Activated T-helper 1 cell treated with anti-CD3 and anti-CD28 coated beads, Interleukin-2, amount 50 U/mL, for 16 hours (primary cell): ENCODE results near the gene PALMD.

Experiments used
- DNase-seq, 2 donors: peaks; one replicate each; pipeline ENCODE4 v3.0.0-alpha.2; 2020; ENCODE audit warnings: low read depth in 1 of 2, low spot score in 1 of 2

The PALMD gene, protein sequence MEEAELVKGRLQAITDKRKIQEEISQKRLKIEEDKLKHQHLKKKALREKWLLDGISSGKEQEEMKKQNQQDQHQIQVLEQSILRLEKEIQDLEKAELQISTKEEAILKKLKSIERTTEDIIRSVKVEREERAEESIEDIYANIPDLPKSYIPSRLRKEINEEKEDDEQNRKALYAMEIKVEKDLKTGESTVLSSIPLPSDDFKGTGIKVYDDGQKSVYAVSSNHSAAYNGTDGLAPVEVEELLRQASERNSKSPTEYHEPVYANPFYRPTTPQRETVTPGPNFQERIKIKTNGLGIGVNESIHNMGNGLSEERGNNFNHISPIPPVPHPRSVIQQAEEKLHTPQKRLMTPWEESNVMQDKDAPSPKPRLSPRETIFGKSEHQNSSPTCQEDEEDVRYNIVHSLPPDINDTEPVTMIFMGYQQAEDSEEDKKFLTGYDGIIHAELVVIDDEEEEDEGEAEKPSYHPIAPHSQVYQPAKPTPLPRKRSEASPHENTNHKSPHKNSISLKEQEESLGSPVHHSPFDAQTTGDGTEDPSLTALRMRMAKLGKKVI

DNA sequence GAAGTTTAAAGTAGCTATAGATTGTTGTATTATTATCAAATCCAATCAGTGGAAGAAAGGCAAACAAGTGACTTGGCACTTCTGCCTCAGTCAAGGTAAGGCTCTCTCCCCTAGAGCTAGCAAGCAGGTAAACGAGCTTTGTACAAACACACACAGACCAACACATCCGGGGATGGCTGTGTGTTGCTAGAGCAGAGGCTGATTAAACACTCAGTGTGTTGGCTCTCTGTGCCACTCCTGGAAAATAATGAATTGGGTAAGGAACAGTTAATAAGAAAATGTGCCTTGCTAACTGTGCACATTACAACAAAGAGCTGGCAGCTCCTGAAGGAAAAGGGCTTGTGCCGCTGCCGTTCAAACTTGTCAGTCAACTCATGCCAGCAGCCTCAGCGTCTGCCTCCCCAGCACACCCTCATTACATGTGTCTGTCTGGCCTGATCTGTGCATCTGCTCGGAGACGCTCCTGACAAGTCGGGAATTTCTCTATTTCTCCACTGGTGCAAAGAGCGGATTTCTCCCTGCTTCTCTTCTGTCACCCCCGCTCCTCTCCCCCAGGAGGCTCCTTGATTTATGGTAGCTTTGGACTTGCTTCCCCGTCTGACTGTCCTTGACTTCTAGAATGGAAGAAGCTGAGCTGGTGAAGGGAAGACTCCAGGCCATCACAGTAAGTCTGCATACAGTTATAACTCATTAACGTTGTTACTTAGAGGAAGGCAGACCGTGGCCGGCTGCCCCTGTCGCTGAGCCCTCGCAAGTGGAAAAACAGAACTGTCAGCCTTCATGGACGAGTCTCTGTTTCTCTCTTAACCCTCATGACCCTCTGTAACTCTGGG lies at the start of gene PALMD:
Gene PALMD, plus strand, starts transcription at position 415 of the 833 bp plus-strand sequence. Its CDS starts 205 bp downstream, at position 620.
- DNase-seq, result no peak

DNA sequence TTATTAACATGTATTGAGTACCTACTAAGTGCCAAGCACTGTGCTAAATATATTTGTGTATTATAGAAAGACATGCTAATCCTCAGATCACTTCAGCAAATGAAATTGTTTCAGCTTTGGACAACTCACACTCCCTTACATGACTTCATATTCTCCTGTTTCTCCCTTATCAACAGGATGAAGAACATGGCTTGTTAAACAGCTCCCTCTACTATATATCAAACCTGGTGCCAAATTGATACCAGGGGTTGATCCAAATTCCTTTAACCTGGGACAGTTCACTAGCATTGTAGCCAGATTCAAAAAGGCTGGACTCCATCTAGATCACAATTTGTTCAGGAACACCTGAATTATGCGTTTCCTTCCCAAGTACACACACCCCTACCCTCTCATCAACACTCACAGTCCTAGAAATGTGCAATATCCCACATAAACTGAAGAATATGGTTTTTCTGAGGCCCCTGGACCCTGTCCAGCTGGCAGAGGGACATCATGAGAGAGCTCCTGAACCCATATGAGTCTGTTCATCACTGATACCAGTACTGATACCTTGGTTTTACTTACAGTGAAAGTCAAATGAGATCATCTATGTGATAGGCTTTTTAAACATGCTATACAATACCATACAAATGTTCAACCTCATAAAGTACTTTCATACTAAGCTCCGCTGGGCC lies 47.0 kb upstream of the PALMD start:
- DNase-seq, result no peak

DNA sequence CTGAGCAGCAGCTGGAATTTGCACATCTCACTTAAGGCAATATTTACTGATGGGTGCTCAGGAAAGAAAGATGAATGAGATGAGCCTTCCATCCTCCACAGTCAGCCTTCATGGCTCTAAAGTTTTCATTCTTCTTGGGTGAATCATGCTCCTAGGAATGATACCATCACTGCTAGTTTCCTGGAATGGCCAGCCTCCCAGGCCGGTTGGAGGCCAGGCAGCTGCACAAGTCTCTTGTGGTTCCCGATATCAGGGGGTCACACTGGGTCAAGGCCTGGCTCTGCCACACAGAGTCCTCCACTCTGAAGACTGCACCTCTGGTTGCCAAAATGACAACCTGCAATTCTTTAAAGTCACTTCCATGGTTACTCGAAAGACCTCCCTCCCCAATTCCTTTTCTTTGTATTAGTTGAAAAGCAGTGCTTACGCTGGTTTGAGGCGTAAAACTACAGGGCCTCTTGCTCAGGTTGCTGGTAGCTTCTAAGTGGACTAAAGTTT lies 46.2 kb upstream of the PALMD start:
- no peak for DNase-seq

DNA sequence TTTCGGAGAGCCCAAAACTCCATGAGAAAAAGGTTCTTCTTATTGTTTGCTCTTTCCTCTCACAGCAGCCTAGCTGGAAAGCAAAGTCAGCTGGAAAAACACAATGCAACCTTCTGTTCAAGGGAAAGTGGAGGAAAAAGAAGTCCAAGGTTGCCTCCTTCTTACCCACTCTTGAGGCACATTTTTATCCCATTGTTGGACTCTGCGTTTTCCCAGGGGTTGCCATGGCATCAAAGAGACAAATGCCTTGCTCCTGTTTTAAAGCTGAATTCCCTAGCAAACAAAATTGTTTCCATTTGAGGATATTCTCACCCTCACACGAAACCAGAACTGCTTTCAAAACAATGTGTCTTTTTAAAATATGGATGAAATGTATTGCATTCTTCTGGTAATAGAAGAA lies 45.1 kb upstream of the PALMD start:
- DNase-seq, result no peak

DNA sequence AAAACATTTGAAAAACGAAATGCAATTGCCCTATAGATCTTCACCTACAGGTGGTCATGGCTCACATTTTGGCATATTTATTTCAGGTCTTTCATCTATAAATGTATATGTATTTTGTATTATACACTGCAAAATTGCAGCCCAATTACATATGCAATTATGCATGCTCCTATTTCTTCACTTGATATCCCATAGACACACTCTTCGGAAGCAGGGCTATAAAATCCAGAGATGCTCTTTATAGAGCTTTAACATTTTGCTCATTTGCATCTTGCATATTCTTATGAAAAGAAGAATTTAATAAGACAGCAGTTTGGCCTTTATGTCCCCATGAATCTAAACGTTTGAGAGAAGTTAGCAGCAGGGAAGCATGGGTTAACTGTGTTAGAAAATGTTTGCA lies 44.7 kb upstream of the PALMD start:
- DNase-seq, result no peak

DNA sequence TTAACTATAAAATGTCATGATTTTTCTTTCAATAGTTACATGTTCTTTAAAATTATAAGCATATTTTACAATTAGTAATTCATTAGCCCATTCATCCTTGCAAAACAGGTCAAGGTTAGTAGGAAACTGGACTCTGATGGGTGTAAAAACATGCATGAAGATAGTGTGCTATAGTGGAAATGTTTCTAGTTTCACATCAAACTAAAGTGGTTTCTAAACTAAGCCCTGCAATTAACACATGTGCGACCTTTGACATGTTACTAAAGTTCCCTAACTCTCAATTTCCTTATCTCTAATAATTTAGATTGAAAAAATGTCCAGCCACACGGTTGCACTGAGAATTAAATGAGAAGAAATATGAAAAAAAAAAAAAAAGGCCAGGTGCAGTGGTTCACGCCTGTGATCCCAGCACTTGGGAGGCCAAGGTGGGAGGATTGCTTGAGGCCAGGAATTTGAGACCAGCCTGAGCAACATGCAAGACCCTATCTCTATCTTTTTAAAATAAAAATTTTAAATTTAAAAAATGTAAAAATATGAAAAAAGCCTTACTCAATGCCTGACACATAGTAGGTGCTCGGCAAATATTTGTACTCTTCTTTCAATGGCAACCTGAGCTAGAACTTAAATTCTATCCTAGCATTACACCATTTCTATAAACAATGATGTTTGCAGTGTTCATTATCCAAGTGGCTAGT lies 44.1 kb upstream of the PALMD start:
- DNase-seq, result no peak

DNA sequence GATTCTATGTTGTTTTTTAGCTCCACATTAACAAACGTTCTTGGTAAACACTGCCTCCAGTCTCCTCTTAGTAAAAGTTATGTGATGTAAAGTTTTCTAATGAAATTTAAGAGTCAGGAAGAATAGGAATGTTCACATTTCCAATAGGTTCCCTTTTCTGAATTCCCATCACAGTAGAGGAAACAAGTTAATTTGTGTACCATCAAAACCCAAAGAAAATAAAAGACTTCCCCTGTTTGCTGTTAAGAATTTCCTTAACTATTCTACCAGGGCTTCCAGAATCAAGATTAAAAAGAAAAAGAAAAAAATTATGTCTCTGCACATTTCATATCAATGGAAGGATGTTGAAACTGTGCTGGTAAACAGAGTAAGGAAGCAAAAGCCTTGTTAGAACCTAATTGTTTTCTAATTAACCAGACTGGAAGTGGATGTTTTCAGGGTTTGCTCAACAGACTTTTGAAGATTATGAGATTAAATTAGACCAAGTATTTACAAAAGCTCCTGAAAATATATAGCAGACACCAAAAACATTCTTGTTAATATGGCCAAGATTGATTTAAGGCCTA lies 43.4 kb upstream of the PALMD start:
- DNase-seq, result no peak

DNA sequence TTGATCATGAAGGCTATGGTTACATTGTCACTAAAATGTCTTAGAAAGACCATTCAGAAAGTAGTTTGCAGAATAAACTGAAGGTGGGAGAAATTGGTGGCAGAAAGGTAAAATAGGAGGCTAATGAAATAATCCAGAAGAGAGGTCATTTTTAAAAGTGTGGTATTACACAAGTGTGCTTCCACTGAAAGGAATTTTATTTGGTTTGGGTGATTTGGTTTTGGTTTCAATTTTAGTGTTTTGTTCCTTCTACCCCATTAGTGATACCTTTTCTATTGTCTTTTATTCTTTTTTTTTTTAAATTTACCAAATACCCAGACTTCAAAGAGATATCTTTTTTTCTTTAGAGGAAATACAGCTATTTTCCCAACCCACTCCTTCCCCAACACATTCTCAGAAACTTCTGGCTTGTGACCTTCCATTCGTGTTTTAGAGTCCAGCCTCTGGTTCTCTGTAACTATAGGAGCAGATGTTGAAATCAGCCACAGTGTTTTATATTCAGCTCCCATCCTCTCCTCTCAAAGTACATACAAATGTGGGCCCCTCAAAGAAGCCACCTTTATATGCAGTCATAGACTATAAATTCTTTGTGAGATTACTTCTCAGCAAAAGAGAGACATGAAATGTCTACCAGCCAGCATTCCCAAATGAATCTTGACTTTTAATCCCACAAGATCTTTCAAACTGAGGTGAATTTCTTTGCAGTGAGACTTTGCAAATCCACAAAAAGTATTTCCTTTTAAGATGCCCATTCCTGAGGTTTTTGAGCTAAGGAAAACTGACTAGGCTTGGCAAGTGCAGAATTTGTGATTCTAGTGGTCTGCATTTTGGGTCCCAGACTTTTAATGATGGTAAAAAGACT lies 42.0 kb upstream of the PALMD start:
- DNase-seq, result no peak

DNA sequence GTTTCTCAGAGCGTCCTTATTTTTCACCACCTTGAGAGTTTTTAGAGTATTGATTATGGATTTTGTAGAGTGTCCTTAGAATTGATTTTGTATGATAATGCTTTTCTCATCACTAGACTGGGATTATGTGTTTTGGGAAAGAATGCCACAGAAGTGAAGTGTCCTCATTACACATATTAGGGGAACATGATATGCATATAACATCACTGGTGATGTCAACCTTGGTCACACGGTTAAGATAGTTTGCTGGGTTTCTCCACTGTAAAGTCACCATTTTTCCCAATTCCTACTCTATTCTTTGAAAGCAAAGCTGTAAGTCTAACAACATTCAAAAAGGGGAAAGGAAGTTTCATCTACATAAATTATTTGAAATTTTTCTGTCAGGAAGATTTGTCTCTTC lies 39.6 kb upstream of the PALMD start:
- no peak for DNase-seq

DNA sequence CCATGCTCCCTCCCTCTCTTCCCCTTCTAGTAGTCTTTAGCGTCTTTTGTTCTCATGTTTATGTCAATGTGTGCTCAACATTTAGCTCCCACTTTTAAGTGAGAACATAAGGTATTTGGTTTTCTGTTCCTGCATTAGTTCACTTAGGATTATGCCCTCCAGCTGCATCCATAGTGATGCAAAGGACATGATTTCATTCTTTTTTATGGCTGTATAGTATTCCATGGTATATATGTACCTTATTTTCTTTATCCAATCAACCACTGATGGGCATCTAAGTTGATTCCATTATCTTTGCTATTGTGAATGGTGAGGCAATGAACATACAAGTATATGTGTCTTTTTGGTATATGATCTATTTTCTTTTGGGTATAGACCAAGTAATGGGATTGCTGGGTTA lies 38.3 kb upstream of the PALMD start:
- no peak for DNase-seq

DNA sequence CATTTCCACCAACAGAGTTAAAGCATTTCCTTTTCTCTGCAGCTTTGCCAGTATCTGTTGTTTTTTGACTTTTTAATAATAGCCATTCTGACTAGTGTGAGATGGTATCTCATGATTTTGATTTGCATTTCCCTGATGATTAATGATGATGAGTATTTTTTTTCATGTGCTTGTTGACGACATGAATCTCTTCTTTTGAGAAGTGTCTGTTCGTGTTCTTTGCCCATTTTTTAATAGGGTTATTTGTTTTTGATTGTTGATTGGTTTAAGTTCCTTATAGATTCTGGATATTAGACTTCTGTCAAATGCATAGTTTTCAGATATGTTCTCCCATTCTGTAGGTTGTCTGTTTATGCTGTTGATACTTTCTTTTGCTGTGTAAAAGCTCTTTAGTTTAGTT lies 37.9 kb upstream of the PALMD start:
- DNase-seq, result no peak

DNA sequence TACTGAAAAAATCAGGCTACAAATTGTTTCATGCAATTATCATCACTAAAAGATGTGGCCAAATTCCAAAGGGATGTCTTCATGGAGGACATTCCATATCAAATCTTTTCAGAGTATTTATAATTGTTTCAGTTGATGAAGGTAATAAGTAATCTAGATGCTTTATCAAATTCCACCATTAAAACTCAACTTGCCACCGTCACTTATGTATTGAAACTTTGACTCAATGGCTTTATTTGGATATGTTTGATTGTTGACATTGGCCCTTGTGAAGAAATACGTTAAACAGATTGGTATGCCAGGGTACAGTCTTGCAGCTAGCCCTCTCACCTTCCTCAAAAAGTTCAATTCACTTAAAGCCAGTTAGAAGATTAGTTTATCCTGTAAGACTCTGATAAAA lies 32.2 kb upstream of the PALMD start:
- no peak for DNase-seq

DNA sequence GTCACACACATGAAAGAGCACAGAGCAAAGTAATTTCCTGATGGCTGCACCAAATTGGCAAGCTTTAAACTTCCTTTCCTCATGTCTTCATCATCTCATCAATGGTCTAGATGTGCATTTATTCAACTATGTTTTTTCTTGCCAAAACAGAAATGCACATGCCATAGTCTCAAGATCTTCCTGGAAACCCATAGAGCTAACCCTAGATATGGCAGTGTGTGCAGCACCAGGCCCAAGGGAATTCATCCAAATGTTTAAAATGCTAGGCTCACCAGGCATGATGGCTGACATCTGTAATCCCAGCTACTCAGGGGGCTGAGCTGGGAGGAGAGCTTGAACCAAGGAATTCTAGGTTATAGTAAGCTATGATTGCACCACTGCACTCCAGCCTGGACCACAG lies 31.2 kb upstream of the PALMD start:
- no peak for DNase-seq

DNA sequence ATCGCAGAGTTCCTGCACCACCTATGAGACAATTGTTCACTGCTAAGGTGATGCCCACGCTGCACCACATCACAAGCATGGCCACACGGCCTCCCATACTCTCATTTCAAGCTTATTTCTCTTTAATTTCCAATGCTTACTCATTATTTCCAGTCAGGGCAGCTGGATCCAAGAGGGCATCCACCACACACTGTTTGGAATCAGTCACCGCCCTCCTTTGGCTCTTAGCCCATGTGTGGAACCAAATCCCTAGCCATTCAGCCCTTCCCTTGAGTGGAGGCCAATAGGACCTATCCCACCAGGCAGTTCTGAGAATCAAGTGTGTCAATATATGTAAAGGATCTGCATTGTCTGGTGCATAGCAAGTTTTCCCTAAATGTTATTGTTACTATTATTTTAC lies 26.3 kb upstream of the PALMD start:
- no peak for DNase-seq

DNA sequence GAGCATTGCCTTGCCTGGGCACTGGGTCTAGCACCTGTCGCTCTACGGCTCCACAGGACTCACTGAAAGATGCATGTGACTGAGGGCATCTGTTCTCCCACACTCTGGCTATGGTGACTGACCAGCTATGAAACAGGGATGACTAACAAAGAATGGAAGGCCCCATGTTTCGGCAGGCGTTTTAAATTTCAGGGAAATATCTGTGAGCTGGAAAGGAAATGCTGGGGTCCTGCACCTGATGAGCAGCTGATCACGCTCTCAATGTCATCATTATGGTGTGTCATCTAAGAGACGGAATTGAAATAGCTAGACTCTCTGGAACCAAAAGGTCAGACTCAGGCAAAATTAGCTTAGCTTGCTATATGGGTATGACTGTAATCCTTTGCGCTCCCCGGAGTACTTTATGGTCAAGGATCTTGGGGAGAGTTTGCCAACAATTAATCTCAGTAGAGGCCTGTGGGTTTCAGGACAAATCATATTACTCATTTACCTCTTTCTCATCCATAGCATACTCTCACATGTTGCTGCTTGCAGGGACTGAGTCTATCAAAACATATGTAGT lies 24.5 kb upstream of the PALMD start:
- no peak for DNase-seq

DNA sequence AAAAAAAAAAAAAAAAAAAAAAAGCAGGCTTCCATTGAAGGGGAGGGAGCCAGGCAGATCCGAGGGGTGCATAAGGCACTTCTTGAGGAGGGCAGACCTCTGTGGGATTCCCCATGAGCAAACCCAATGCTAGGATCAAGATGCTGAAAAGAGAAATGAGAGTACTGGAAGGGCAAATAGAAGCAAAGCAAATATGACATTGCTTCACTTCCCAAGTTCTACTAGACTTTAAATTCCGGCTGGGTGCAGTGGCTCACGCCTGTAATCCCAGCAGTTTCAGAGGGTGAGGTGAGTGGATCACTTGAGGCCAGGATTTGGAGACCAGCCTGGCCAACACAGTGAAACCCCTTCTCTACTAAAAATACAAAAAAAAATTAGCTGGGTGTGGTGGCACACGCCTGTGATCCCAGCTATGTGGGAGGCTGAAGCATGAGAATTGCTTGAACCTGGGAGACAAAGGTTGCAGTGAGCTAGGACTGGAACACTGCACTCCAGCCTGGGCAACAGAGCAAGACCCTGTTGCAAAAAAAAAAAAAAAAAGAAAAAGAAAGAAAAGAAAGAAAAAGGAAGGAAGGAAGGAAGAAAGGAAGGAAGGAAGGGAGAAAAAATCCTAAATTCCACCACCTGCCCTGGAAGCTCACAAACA lies 23.1 kb upstream of the PALMD start:
- no peak for DNase-seq

DNA sequence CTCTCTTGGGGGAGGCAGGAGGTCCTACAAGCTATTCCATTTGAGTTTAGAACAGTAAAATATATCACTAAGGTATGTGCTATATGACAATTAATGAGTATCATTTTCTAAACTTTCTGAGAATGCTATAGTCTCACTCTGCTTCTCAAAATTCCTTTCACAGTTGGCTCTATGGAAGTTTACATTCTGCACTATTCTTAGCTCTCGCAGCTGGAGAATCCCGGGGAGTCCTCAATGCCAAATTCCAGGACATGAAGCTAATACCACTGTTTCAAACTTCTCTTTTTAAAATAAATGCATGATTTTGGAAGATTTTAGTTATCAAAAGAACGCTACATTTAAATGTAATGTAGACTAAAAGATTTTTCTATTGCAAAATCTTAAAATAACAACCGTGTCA lies 22.4 kb upstream of the PALMD start:
- no peak for DNase-seq

DNA sequence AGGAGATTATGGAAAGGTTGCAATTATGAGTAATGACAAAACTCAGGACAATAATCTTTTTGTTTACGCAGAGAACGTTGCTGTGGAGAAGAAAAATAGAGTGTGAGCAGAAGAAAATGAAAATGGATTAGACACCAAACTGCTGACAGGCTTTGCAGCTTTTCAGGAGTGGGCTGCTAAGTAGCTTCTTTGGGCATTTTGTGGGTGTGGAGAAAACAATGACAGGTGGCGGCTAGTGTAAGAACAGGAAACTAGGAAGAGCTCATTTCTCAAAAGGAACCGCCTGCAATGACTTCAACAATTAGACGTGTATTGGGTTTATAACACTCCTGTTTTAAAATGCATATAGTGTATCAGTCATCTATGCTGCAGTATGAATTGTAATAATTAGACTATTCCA lies 18.3 kb upstream of the PALMD start:
- no peak for DNase-seq

DNA sequence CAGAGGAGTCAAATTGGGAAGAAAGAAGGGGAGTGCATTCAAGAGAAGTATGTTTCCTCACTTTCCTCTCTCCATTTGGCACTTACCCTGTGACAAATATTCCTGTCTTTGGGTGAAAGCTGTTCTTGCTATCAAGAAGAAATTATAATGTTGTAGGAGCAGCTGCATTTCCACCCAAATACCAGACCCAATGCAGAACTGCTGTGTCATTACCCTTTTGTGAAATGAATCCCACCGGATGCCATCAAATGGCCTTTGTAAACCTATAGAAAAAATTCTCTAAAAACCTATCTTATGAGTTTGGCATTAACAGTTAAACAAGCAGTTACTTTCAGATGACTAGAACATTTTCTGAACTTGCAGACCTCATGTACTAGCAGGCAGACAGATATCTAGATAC lies 16.7 kb upstream of the PALMD start:
- DNase-seq, result no peak
